ENCODE data around the gene XPNPEP1.

GRCh38 chr10:109939315-109939961 lies 16.1 kb upstream of the XPNPEP1 start:
- TF ChIP-seq, protein P1, sequence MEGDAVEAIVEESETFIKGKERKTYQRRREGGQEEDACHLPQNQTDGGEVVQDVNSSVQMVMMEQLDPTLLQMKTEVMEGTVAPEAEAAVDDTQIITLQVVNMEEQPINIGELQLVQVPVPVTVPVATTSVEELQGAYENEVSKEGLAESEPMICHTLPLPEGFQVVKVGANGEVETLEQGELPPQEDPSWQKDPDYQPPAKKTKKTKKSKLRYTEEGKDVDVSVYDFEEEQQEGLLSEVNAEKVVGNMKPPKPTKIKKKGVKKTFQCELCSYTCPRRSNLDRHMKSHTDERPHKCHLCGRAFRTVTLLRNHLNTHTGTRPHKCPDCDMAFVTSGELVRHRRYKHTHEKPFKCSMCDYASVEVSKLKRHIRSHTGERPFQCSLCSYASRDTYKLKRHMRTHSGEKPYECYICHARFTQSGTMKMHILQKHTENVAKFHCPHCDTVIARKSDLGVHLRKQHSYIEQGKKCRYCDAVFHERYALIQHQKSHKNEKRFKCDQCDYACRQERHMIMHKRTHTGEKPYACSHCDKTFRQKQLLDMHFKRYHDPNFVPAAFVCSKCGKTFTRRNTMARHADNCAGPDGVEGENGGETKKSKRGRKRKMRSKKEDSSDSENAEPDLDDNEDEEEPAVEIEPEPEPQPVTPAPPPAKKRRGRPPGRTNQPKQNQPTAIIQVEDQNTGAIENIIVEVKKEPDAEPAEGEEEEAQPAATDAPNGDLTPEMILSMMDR (IDR thresholded peaks at IDR 0.05; ENCODE audit: insufficient read depth, low read length, poor library complexity, severe bottlenecking): no peak
- no peak for TF ChIP-seq EZH2phosphoT487 (conservative IDR thresholded peaks at IDR 0.05; ENCODE audit: low read length)

Data from SU-DHL-6 (cell line).